Stimulated activated CD4-positive, alpha-beta T cell treated with anti-CD3 and anti-CD28 coated beads, TNF-alpha, amount 100 ng/mL, for 24 hours (primary cell): ENCODE data around the gene FOS.
"Not testable (repeated sequence)": the region's sequence is repeated elsewhere in the genome, so short reads cannot be mapped to it uniquely, and the experiment has no call there.

Source experiments
- DNase-seq, 3 experiments: peaks; one replicate each; pipeline ENCODE4 v3.0.0-alpha.2; 2020; ENCODE audit warnings: low read depth in 3 of 3

FOS gene

DNA sequence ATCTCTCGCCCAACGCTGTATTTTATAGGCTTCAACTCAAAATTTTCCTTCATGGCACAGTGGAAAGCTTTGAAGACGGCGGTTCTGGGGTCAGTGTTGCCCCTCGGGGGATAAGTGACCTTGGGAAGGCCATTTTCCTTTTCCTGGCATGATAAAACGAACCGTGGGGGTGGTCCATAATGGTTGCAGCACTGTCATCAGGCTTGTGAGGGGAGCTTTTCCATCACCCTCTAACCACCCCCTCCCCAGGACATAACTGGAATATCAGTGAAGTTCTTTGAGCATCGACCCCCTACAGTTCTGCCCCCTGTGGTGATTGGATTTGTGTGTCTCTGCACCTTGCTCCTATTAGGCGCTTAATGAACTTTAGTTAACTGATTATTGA is 16.0 kb downstream of the FOS start:
- no peak for DNase-seq

DNA sequence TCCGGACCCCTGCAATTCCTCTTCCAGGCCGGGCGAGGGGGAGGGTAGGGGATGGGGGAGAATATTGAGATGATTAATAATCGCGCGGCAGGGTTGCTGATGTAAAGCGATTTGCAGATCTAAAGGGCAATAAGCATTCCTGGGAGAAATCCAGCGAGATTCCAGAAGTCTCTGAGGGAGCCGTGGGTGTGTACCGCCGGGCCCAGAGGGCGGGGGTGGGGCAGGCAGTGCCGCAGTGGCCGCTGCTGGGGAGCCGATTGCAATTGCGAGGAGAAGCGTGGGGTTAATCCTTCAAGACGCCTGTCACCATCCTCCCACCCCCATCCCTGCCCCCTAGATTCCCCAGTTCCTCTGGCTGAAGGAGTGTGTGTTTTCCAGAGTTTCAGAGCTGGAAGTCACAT is 16.4 kb downstream of the FOS start:
- DNase-seq: no peak

DNA sequence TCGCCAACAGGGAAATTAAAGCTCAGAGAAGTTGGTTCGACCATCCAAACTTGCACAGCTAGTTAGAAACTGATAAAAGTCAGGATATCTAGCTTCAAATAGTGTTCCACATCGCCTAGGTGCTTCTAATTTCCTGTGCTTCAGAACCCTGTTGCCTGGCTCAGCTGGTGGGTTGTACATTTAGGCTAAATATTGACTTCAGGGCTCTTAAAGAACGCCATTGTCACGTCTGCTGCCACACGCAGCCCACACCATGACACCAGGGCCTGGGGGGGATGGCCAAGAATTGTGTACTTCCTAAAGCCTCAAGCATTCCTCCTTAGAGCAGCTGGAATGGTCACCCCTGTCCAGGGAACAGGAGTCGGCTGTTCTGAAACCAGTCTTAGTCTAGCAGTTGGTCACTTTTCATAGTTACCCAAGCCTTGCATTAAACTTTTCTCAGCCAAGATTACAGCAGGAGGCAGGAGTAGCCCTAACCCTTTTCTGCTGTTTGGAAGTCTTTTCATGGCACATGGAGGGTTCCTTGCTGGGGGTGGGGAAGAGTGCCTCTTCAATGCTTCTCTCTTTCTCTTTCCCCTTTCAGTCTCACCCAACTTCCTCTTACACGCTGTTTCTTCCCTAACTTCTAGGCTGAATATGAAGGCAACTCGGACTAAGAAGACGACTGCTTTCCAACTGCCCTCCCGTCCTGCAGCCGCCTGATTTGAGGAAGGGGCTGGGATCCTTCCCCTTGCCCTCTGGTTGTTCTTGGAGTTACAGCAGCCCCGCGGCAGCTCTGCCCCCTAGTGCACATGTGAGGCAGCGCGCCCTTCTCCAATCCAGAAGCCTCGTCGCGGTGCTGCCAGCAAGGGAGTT is 17.1 kb downstream of the FOS start:
- DNase-seq: peak; percentile 51 to 75 (median 52)

- no peak for DNase-seq
These were observed 18.9 kb downstream of the FOS start for GRCh38 chr14:75297411-75298040.

DNA sequence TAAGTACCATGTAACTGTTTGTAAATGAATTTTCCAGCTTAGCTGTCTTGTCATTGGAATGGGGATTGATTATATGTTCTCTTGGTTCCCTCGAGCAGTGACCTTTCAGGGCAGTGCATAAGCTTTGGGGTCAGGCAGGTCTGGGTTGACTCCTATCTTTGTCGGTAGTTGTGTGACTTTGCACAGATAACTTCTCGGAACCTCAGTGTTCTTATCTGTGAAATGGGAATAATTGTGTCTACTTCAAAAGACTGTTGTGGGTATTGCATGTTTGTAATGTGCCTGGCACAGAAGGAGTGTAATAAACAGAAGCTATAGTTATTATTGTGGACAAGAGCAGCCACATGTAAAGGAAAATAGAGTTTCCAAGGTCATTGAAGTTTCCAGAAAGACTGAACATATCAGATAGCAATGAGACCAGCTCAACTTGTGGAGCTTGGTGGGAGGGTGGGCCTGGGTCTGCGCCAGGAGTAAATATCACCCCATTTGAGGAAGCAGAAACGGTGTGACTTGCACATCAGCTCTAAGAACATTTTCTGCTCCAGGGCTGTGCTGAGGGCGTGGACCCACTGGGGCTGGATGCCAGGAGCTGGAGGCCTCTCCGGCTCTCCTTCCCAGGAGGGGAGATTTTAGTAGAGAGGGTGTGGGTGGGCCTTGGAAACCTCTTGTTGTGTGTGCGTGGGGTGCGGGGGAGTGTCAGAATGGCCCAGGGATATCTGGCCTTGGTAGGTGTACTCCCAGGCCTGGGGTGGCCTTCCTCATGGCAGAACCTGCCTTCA is 19.7 kb downstream of the FOS start:
- no peak for DNase-seq

GRCh38 chr14:75299059-75299458 is 20.4 kb downstream of the FOS start:
- no peak for DNase-seq

DNA sequence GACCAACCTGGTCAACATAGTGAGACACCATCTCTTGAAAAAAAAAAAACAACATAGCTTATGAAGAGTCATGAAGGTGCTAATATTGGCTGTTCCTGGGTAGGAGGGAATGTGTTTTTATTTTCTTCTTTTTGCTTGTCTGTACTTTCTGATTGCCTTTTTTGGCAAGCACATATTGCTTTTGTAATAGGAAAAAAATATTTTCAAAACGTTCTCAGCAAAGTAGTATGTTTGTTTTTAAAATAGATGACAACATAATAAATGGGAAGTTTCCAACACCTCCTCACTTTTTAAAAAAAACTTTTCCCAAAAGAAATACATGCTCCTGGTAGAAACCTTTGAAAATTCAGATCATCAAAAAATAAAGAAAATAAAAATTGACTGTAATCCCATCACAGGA is 20.9 kb downstream of the FOS start:
- no peak for DNase-seq

DNA sequence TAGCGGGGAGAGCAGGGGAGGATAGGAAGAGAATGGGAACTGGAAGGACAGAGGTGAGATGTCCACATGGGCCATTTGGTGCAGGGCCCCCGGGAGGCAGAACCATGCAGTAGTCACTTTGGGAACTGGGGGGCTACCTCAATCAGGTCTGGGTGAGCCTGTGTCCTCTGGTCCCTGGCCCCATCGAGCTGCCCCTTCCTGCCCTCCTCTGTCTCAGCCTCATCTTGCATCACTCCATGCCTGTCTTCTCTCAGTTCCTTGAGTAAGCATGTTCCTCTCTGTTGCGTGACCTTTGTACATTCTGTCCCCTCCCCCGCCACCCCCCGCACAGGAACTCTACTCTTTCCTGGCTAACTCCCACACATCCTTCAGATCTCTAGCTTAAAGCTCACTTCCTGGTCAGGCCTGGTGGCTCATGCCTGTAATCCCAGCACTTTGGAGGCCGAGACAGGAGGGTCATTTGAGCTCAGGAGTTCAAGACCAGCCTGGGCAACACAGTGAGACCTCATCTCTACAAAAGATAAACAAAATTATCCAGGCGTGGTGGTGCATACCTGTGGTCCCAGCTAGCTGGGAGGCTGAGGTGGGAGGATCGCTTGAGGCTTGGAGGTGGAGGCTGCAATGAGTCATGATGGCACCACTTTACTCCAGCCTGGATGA is 23.2 kb downstream of the FOS start:
- peak in 1 of 3 experiments; percentile 49 for DNase-seq

GRCh38 chr14:75303381-75303789 is 24.8 kb downstream of the FOS start:
- peak in 1 of 3 experiments; percentile 36 for DNase-seq

- DNase-seq: not testable (repeated sequence)
These were observed 27.8 kb downstream of the FOS start for GRCh38 chr14:75306410-75306809.

DNA sequence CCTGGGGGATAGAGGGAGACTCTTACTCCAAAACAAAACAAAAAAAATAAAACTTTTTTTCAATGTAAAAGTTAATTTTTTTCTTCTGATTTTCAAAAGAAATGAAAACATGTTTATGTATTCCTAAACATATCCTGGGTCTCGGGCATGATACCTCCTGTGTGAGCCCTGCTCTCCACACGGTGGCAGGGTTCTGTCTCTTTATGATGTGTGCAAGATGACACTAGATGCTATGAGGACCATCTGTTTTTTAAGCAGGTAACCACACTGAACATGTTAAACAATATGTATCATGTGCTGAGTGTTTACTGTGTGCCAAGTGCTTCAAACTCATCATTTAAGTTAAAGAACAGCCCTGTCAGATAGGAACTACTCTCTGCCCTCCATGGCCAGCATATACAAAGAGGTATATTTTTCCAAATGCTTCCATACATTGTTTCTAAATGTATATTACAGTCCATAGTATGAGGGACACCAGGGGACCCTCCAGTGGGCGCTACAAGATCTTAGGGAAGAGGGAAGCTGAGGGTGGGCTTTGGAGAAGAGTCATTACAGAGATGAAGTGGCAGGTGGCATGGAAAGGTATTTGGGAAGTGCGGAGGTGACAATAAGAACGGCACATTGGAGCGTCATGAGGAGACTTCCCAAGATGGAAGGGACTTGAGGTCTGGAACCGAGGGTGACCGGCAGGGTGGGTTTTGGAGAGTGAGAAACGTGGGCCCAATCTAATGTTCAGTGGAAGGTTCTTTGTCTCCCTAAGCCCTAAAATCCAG is 28.5 kb downstream of the FOS start:
- peak in 1 of 3 experiments; percentile 18 for DNase-seq

DNA sequence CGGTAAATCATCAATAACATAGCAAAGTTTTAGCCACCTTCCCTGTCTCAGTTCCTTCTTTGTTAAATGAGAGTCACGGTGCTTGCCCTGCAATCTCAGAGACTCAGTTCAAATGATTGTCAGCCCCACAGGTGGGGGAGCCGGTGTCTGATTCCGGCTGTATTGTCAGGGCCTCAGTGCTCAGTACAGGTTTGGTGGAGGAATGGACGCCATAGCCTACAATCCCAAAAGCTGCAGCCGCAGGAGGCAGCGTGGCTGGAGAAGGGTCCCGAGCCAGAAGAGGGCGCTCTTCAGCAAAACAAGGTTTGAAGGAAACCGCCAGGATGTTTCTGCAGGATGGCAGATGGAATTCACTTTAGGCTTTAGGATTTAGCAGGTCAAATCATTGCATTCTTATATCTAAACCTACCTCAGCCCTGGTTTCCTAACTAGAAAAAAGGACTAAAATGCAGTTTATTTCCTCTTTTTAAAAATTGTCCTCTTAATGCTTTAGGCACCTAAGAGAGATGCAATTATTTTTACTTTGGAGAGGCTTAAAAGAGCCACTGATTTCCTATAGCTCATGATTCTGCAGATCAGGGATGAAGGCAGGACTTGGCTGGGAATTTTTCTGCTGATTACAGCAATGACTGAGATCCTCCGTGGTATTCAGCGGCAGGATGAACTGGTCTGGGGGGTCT is 29.2 kb downstream of the FOS start:
- peak; percentile 58 to 71 (median 60) for DNase-seq

DNA sequence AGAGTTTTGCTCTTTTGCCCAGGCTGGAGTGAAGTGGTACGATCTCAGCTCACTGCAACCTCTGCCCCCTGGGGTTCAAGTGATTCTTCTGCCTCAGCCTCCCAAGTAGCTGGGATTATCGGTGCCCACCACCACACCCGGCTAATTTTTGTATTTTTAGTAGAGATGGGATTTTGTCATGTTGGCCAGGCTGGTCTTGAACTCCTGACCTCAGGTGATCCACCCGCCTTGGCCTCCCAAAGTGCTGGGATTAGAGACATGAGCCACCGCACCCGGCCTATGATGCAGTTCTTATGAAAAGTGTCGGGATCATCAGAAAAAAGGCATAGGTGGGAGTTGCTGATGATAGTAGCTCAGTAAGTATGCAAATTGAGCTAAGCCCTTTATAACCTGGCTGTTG is 30.4 kb downstream of the FOS start:
- DNase-seq: not testable (repeated sequence)

DNA sequence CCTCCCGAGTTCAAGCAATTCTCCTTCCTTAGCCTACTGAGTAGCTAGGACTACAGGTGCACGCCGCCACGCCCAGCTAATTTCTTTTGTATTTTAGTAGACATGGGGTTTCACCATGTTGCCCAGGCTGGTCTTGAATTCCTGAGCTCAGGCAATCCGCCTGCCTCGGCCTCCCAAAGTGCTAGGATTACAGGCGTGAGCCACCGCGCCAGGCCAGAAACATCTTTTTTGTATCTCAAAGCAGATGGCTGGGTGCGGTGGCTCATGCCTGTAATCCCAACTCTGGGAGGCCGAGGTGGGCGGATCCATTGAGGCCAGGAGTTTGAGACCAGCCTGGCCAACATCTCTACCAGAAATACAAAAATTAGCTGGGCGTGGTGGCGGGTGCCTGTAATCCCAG is 30.9 kb downstream of the FOS start:
- not testable (repeated sequence) for DNase-seq

DNA sequence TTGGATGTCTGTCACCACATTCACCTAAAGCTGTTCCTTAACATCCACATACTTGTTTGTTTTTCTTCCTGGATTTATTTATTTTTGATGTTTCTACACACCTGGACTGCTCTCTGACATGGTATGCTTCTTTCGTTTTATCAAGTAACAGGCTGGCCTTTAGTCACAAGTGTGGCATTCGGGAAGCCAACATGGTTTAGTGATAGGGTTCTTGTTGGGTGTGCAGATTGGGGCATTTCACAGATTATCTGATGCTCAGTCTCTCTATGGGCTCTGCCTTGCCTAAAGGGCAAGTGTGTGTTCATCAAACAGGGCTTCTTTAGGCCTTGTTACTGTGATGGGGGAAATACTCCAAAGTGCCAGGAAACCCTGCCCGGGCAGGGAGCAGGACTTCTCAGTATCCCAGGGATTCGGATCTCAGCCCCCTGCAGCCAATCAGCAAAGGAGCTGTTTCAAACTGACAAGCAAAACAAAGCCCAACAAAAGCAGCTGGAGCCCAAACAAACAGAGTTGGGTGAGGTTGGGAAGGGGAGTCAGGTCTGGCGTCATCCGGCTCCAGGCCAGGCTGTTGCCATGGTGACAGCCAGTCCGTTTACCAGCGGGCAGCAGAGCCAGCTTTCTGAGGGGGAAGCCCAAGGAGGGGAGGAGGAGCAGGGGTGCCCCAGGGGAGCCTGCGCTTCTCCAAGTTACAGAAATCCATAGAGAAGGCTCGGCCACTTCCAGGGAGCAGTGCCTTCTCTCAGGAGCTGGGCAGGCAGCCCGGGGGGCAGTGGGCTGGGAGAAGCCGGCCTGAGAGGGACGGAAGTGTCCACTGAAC is 31.9 kb downstream of the FOS start:
- no peak for DNase-seq

DNA sequence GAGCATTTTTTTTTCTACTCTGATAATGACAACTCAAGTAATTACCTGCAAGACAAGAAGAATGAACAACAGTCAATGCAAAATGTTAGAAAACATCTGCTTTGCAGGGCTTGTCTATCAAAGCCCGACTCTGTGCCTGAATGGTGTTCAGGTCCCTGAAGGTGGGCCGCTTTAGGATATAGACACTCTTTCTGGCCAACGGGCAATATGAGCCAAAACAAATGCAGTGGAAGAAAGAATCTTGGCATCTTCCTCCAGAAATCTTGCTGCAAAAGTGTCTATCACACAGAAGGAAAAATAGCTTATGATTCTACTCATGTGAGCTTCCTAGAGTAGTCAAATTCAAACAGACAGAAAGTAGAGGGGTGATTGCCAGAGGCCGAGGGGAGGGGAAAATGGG is 32.7 kb downstream of the FOS start:
- no peak for DNase-seq

GRCh38 chr14:75312341-75312740 is 33.7 kb downstream of the FOS start:
- DNase-seq: no peak

- DNase-seq: no peak
These were observed 34.7 kb downstream of the FOS start for GRCh38 chr14:75313294-75313693.

- no peak for DNase-seq
These were observed 36.5 kb downstream of the FOS start for GRCh38 chr14:75315144-75315543.

DNA sequence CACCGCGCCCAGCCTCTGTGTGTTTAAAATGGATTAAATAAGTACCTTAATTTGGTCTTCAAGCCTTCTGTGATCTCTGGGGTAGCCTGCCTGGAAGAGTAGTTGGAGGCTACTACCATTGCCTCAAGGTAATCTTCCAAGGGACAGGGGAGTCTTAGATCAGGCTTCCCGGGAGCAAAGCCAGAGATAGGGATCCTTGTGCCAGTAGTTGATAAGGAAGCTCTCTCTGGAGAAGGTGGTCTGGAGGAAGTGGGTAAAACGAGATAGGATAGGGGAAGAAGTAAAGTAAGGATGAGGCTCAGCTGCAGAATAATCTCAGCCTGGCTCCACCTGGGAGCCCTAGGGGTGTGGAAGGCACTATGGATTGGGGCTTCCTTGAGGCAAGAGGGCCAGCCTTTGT is 38.5 kb downstream of the FOS start:
- no peak for DNase-seq
